Fibroblast of mammary gland (primary cell): Measurements from ENCODE around the gene WASF1.
A peak's percentile ranks its signal among the peaks of the same experiment; 100 is the strongest.

ENCODE experiments used
- DNase-seq: peaks from one replicate; pipeline ENCODE4 v3.0.0-alpha.2; 2010; ENCODE audit warnings: low read depth
- H3K4me3 ChIP-seq: 2 replicates; pipeline ENCODE4 v1.5.1; 2011; ENCODE audit warnings: low read depth, mild to moderate bottlenecking, low read length, moderate library complexity; ENCODE audit not compliant: control insufficient read depth
- CTCF ChIP-seq: conservative IDR thresholded peaks from 2 replicates; pipeline ENCODE4 v1.5.1; 2011; ENCODE audit warnings: low read depth, low read length, inconsistent platforms; ENCODE audit not compliant: control insufficient read depth, insufficient read depth

Gene WASF1

GRCh38 chr6:110179406-110180227 lies at the start of gene WASF1:
WASF1 (minus strand) TSS chr6:110179670; CDS start chr6:110127601, 52,069 bp downstream.
- TF ChIP-seq CTCF, result no peak
- DNase-seq, result peak; percentile 98
- H3K4me3 ChIP-seq, result peak within 1 kb of the TSS; percentile 93

GRCh38 chr6:110226261-110226660 lies 46.8 kb upstream of the WASF1 start:
- TF ChIP-seq CTCF, result no peak
- DNase-seq, result no peak
- no peak overlapping the region for H3K4me3 ChIP-seq

GRCh38 chr6:110221738-110222137 lies 42.3 kb upstream of the WASF1 start:
- no peak for DNase-seq
- TF ChIP-seq CTCF, result no peak
- no peak overlapping the region for H3K4me3 ChIP-seq

GRCh38 chr6:110217266-110217665 lies 37.8 kb upstream of the WASF1 start:
- peak; percentile 17 for DNase-seq
- no peak overlapping the region for H3K4me3 ChIP-seq
- no peak for TF ChIP-seq CTCF

GRCh38 chr6:110216140-110216539 lies 36.7 kb upstream of the WASF1 start:
- H3K4me3 ChIP-seq, result no peak overlapping the region
- TF ChIP-seq CTCF, result no peak
- no peak for DNase-seq

GRCh38 chr6:110214338-110214737 lies 34.9 kb upstream of the WASF1 start:
- no peak overlapping the region for H3K4me3 ChIP-seq
- no peak for TF ChIP-seq CTCF
- no peak for DNase-seq
